Liver (tissue), 9 donors: ENCODE data around the gene TIE1. TPM values are rescaled to one million over a fixed set of nuclear protein-coding genes. Genes with fewer than 3 reads are reported as not detected.

Experiments used
- DNase-seq: peaks from one replicate; pipeline ENCODE4 v3.0.0-alpha.2; 2017; ENCODE audit warnings: low spot score
- H3K27ac ChIP-seq, 2 donors: one replicate each; pipeline ENCODE4 v1.7.0; 2013; ENCODE audit warnings: inconsistent platforms in 2 of 2, low read length in 2 of 2, control low read depth in 1 of 2, low read depth in 1 of 2, mild to moderate bottlenecking in 1 of 2
- H3K27me3 ChIP-seq, 4 donors: one replicate each; pipeline versions ENCODE4 v1.6.1 to v1.7.0; 2013; ENCODE audit warnings: low read length in 3 of 4, inconsistent platforms in 1 of 4, mild to moderate bottlenecking in 1 of 4, moderate library complexity in 1 of 4; ENCODE audit not compliant: control insufficient read depth in 4 of 4, insufficient read depth in 4 of 4
- H3K36me3 ChIP-seq, 4 donors: one replicate each; pipeline versions ENCODE4 v1.6.1 to v1.7.0; 2013; ENCODE audit warnings: low read length in 3 of 4, mild to moderate bottlenecking in 3 of 4, low read depth in 1 of 4, moderate library complexity in 1 of 4; ENCODE audit not compliant: control insufficient read depth in 4 of 4, insufficient read depth in 3 of 4
- H3K4me1 ChIP-seq, 4 donors: one replicate each; pipeline versions ENCODE4 v1.6.1 to v1.7.0; 2013; ENCODE audit warnings: low read length in 3 of 4, mild to moderate bottlenecking in 3 of 4, moderate library complexity in 1 of 4; ENCODE audit not compliant: control insufficient read depth in 4 of 4, insufficient read depth in 4 of 4
- H3K4me3 ChIP-seq, 3 donors: one replicate each; pipeline versions ENCODE4 v1.6.1 to v1.7.0; 2013; ENCODE audit warnings: low read length in 3 of 3, control low read depth in 1 of 3, low read depth in 1 of 3, mild to moderate bottlenecking in 1 of 3
- H3K9ac ChIP-seq, 2 donors: one replicate each; pipeline ENCODE4 v1.7.0; 2013; ENCODE audit warnings: low read length in 2 of 2, mild to moderate bottlenecking in 2 of 2, moderate library complexity in 2 of 2, control low read depth in 1 of 2, low read depth in 1 of 2
- H3K9me3 ChIP-seq, 4 donors: one replicate each; pipeline versions ENCODE4 v1.6.1 to v1.7.0; 2013; ENCODE audit warnings: low read length in 3 of 4; ENCODE audit not compliant: control insufficient read depth in 4 of 4
- EGR1 ChIP-seq, 2 donors: IDR thresholded peaks; 2 replicates each; pipeline ENCODE4 v1.6.1; 2016 to 2018; ENCODE audit warnings: antibody characterized with exemption in 2 of 2, low read depth in 2 of 2
- FOXA1 ChIP-seq: IDR thresholded peaks from 2 replicates; pipeline ENCODE4 v1.6.1; 2016; ENCODE audit warnings: antibody characterized with exemption
- FOXA2 ChIP-seq: IDR thresholded peaks from 2 replicates; pipeline ENCODE4 v1.6.1; 2016; ENCODE audit warnings: antibody characterized with exemption
- GABPA ChIP-seq, 2 donors: IDR thresholded peaks in 1 of 2; conservative IDR thresholded peaks in 1 of 2; 2 replicates each; pipeline ENCODE4 v1.6.1; 2016; ENCODE audit warnings: antibody characterized with exemption in 2 of 2, mild to moderate bottlenecking in 1 of 2, moderate library complexity in 1 of 2
- HNF4A ChIP-seq, 2 donors: conservative IDR thresholded peaks; 2 replicates each; pipeline ENCODE4 v1.6.1; 2016; ENCODE audit warnings: antibody characterized with exemption in 2 of 2, mild to moderate bottlenecking in 2 of 2
- HNF4G ChIP-seq: IDR thresholded peaks from 2 replicates; pipeline ENCODE4 v1.6.1; 2016; ENCODE audit warnings: antibody characterized with exemption
- JUND ChIP-seq, 2 donors: IDR thresholded peaks; 2 replicates each; pipeline ENCODE4 v1.6.1; 2016; ENCODE audit warnings: antibody characterized with exemption in 2 of 2
- NR2F2 ChIP-seq: IDR thresholded peaks from 2 replicates; pipeline ENCODE4 v1.6.1; 2016; ENCODE audit warnings: antibody characterized with exemption
- RAD21 ChIP-seq, 2 donors: IDR thresholded peaks; 2 replicates each; pipeline ENCODE4 v1.6.1; 2016; ENCODE audit warnings: antibody characterized with exemption in 2 of 2, mild to moderate bottlenecking in 2 of 2
- RXRA ChIP-seq, 2 donors: IDR thresholded peaks; 2 replicates each; pipeline ENCODE4 v1.6.1; 2017 to 2018; ENCODE audit warnings: antibody characterized with exemption in 2 of 2, mild to moderate bottlenecking in 1 of 2
- SP1 ChIP-seq: IDR thresholded peaks from 2 replicates; pipeline ENCODE4 v1.6.1; 2018; ENCODE audit warnings: antibody characterized with exemption, mild to moderate bottlenecking
- TAF1 ChIP-seq: conservative IDR thresholded peaks from 2 replicates; pipeline ENCODE4 v1.6.1; 2016; ENCODE audit warnings: antibody characterized with exemption, mild to moderate bottlenecking
- YY1 ChIP-seq: IDR thresholded peaks from 2 replicates; pipeline ENCODE4 v1.6.1; 2016; ENCODE audit warnings: antibody characterized with exemption, mild to moderate bottlenecking
- WGBS: extraction: QIAGEN DNeasy Blood & Tissue Kit; methylation state at CpG from one replicate; pipeline ENCODE4 v1.1.7; 2013; 5-methylcytosine and 5-hydroxymethylcytosine counted together
- polyA plus RNA-seq, 2 donors: library from polyadenylated mRNA; stranded (reverse) in 1 of 2; unstranded in 1 of 2; fragments of 200-250 nt in 1 of 2; fragments of >200 nt in 1 of 2; fragmentation: Nextera tagmentation in 1 of 2; extraction: Ambion mirVana in 1 of 2; gene quantifications; one replicate each; pipeline versions ENCODE4 v1.2.1 to v1.2.3, GENCODE V29; 2013 to 2015
- total RNA-seq, 2 donors: library from RNA; depleted of rRNA; stranded (reverse); fragments of >200 nt; gene quantifications; one replicate each; pipeline ENCODE4 v1.2.3, GENCODE V29; 2014
- TF ChIP-seq, protein P1 (sequence below): IDR thresholded peaks from 2 replicates; pipeline ENCODE4 v1.6.1; 2016; ENCODE audit warnings: antibody characterized with exemption, mild to moderate bottlenecking
- TF ChIP-seq, protein P2 (sequence below): fragments of 150-350 bp; IDR thresholded peaks from 2 replicates; pipeline ENCODE4 v1.5.1; 2017; ENCODE audit warnings: improper control_type of control experiment, low read depth, low read length; ENCODE audit not compliant: missing input control
- TF ChIP-seq, protein P3 (sequence below): IDR thresholded peaks from 2 replicates; pipeline ENCODE4 v1.6.1; 2016; ENCODE audit warnings: antibody characterized with exemption
- TF ChIP-seq, protein P4 (sequence below): IDR thresholded peaks from 2 replicates; pipeline ENCODE4 v1.6.1; 2016; ENCODE audit warnings: antibody characterized with exemption
- TF ChIP-seq, protein P5 (sequence below): IDR thresholded peaks from 2 replicates; pipeline ENCODE4 v1.6.1; 2016; ENCODE audit warnings: antibody characterized with exemption
- donor health status: healthy.
- donor health status: healthy.
- donor health status: healthy.
- donor health status: healthy.
- donor health status: healthy.

Gene TIE1
- total and polyA plus RNA-seq, 4 donors, result 3.6 to 17.6 (median 8.9) TPM

DNA sequence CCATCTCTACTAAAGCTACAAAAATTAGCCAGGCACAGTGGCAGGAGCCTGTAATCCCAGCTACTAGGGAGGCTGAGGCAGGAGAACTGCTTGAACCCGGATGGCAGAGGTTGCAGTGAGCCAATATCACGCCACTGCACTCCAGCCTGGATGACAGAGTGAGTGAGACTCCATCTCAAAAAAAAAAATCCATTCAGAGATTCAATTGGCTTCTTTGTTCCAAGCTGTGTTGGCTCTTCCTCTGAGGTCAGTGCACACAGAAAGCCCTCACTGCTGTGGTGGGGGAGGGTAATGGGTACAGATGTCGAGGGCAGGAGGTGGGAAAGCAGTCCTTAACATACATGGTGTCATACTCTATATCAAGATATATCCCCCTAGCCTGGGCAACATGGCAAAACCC lies 14.7 kb downstream of the TIE1 start:
- no peak for DNase-seq
- no peaks in the 10 kb centered on the region for H3K9me3 ChIP-seq
- no peak for TF ChIP-seq TAF1
- TF ChIP-seq HNF4G, result no peak
- no peak for TF ChIP-seq JUND (IDR thresholded peaks at IDR 0.05)
- TF ChIP-seq, protein P1, sequence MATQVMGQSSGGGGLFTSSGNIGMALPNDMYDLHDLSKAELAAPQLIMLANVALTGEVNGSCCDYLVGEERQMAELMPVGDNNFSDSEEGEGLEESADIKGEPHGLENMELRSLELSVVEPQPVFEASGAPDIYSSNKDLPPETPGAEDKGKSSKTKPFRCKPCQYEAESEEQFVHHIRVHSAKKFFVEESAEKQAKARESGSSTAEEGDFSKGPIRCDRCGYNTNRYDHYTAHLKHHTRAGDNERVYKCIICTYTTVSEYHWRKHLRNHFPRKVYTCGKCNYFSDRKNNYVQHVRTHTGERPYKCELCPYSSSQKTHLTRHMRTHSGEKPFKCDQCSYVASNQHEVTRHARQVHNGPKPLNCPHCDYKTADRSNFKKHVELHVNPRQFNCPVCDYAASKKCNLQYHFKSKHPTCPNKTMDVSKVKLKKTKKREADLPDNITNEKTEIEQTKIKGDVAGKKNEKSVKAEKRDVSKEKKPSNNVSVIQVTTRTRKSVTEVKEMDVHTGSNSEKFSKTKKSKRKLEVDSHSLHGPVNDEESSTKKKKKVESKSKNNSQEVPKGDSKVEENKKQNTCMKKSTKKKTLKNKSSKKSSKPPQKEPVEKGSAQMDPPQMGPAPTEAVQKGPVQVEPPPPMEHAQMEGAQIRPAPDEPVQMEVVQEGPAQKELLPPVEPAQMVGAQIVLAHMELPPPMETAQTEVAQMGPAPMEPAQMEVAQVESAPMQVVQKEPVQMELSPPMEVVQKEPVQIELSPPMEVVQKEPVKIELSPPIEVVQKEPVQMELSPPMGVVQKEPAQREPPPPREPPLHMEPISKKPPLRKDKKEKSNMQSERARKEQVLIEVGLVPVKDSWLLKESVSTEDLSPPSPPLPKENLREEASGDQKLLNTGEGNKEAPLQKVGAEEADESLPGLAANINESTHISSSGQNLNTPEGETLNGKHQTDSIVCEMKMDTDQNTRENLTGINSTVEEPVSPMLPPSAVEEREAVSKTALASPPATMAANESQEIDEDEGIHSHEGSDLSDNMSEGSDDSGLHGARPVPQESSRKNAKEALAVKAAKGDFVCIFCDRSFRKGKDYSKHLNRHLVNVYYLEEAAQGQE, result no peak
- no peak for TF ChIP-seq YY1
- H3K9ac ChIP-seq, result no peak overlapping the region
- H3K36me3 ChIP-seq, result peaks cover 0 to 4% (median 0%) of the 10 kb centered on the region in 4 donors
- no peak overlapping the region for H3K4me3 ChIP-seq
- peaks cover 13 to 37% (median 26%) of the 10 kb centered on the region in 4 donors for H3K4me1 ChIP-seq
- H3K27me3 ChIP-seq, result no peaks in the 10 kb centered on the region
- no peak overlapping the region for H3K27ac ChIP-seq
- 72% methylated on average over 3 of the region's 3 CpGs for WGBS

DNA sequence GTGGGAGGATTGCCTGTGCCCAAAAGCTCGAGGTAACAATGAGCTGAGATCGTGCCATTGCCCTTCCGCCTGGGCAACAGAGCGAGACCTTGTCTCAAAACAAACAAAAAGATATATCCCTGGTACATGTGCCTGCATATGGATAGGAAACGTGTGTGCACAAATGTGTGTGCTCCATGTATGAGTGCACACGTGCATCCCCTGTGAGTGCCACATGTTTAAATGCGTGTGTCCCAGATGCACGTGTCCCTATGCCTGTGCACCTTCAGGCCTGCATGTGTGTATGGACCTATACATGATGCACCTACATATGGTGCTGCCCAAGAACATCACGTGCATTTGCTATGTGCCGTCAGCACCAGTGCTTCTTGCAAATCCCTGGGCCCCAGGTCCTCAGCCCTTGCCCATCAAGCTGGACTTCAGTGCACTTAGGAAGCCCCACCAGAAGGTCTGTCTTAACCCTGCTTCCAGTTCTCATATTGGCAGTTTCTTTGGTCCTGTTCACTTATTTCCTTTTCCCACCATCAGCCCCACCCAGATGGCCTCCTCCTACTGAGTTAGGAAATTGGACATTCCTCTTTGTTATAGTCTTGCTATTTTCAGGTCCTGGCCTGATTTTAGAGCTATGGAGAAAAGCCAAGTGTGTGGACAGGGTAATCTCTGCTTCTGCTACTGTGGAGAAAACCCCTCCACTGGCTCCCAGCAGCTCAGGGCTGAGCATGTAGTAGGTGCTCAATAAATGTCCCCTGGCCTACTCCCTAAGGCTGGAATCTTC lies 15.4 kb downstream of the TIE1 start:
- Histone ChIP-seq H3K27me3 (no peaks in the 10 kb centered on the region), H3K36me3 (peaks cover 0 to 4% (median 0%) of the 10 kb centered on the region in 4 donors), H3K4me3 (no peak overlapping the region), H3K27ac (no peak overlapping the region), H3K9ac (no peak overlapping the region), H3K4me1 (peaks cover 13 to 37% (median 26%) of the 10 kb centered on the region in 4 donors), H3K9me3 (no peaks in the 10 kb centered on the region)
- WGBS, result 93% methylated on average over 10 of the region's 10 CpGs
- TF ChIP-seq, protein P1, result no peak
- TF ChIP-seq HNF4G (no peak), TAF1 (no peak), RXRA (IDR thresholded peaks at IDR 0.05) (no peak), RAD21 (IDR thresholded peaks at IDR 0.05) (no peak), GABPA (IDR thresholded peaks at IDR 0.05 in 1 of 2, conservative IDR thresholded peaks at IDR 0.05 in 1 of 2) (no peak), HNF4A (conservative IDR thresholded peaks at IDR 0.05) (no peak), FOXA1 (no peak), NR2F2 (no peak), EGR1 (IDR thresholded peaks at IDR 0.05; ENCODE audit: low read depth in 2 of 2) (no peak), JUND (IDR thresholded peaks at IDR 0.05) (no peak), SP1 (no peak), FOXA2 (no peak), YY1 (no peak)
- TF ChIP-seq, protein P2, sequence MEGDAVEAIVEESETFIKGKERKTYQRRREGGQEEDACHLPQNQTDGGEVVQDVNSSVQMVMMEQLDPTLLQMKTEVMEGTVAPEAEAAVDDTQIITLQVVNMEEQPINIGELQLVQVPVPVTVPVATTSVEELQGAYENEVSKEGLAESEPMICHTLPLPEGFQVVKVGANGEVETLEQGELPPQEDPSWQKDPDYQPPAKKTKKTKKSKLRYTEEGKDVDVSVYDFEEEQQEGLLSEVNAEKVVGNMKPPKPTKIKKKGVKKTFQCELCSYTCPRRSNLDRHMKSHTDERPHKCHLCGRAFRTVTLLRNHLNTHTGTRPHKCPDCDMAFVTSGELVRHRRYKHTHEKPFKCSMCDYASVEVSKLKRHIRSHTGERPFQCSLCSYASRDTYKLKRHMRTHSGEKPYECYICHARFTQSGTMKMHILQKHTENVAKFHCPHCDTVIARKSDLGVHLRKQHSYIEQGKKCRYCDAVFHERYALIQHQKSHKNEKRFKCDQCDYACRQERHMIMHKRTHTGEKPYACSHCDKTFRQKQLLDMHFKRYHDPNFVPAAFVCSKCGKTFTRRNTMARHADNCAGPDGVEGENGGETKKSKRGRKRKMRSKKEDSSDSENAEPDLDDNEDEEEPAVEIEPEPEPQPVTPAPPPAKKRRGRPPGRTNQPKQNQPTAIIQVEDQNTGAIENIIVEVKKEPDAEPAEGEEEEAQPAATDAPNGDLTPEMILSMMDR, result no peak
- TF ChIP-seq, protein P3, sequence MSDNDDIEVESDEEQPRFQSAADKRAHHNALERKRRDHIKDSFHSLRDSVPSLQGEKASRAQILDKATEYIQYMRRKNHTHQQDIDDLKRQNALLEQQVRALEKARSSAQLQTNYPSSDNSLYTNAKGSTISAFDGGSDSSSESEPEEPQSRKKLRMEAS, result no peak
- TF ChIP-seq, protein P4, sequence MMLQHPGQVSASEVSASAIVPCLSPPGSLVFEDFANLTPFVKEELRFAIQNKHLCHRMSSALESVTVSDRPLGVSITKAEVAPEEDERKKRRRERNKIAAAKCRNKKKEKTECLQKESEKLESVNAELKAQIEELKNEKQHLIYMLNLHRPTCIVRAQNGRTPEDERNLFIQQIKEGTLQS, result no peak
- TF ChIP-seq, protein P5, sequence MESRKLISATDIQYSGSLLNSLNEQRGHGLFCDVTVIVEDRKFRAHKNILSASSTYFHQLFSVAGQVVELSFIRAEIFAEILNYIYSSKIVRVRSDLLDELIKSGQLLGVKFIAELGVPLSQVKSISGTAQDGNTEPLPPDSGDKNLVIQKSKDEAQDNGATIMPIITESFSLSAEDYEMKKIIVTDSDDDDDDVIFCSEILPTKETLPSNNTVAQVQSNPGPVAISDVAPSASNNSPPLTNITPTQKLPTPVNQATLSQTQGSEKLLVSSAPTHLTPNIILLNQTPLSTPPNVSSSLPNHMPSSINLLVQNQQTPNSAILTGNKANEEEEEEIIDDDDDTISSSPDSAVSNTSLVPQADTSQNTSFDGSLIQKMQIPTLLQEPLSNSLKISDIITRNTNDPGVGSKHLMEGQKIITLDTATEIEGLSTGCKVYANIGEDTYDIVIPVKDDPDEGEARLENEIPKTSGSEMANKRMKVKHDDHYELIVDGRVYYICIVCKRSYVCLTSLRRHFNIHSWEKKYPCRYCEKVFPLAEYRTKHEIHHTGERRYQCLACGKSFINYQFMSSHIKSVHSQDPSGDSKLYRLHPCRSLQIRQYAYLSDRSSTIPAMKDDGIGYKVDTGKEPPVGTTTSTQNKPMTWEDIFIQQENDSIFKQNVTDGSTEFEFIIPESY, result no peak
- DNase-seq, result no peak
